Body of pancreas (tissue), 4 donors: ENCODE data around the gene ADRA1B. TPM values are rescaled to one million over a fixed set of nuclear protein-coding genes. Genes with fewer than 3 reads are reported as not detected.

Experiments used
- ATAC-seq: fragments of 150-250 bp; one replicate; pipeline ENCODE4 v1.9.1; 2016
- DNase-seq, 4 donors: peaks; one replicate each; pipeline ENCODE4 v3.0.0-alpha.2; 2019
- H3K27ac ChIP-seq, 4 donors: fragments of 200-600 bp; sonication (generic); 1 replicate in 3 of 4; 2 replicates in 1 of 4; pipeline versions ENCODE4 v1.5.1 to v1.6.1; 2016 to 2019; ENCODE audit warnings: mild to moderate bottlenecking in 1 of 4, mixed read lengths in 1 of 4, moderate library complexity in 1 of 4
- H3K27me3 ChIP-seq, 2 donors: fragments of 200-600 bp; sonication (generic); one replicate each; pipeline ENCODE4 v1.6.0; 2016; ENCODE audit warnings: mild to moderate bottlenecking in 1 of 2
- H3K36me3 ChIP-seq, 2 donors: fragments of 200-600 bp; sonication (generic); replicated peaks in 1 of 2; 2 replicates each; pipeline ENCODE4 v1.5.1; 2016; ENCODE audit warnings: low read depth in 2 of 2; ENCODE audit not compliant: insufficient read depth in 1 of 2
- H3K4me1 ChIP-seq: fragments of 200-600 bp; sonication (generic); one replicate; pipeline ENCODE4 v1.6.0; 2016
- H3K4me3 ChIP-seq, 2 donors: fragments of 200-600 bp; sonication (generic); 1 replicate in 1 of 2; 2 replicates in 1 of 2; pipeline ENCODE4 v1.5.1; 2016 to 2019
- H3K9me3 ChIP-seq, 3 donors: fragments of 200-600 bp; sonication (generic); 1 replicate in 2 of 3; 2 replicates in 1 of 3; pipeline ENCODE4 v1.5.1; 2016
- POLR2A ChIP-seq, 3 donors: fragments of 450-650 bp; IDR thresholded peaks; one replicate each; pipeline ENCODE4 v1.6.1; 2016; ENCODE audit warnings: antibody characterized with exemption in 3 of 3, mild to moderate bottlenecking in 2 of 3
- WGBS, 2 donors: methylation state at CpG; one replicate each; pipeline ENCODE4 v1.1.5; 2017; 5-methylcytosine and 5-hydroxymethylcytosine counted together
- intact Hi-C: fragments of 100-400 bp; cut with DNase I; formaldehyde crosslinking; loops from one replicate; pipeline ENCODE4 v1.15.1; 2023
- total RNA-seq, 2 donors: library from RNA; depleted of rRNA; stranded (reverse); fragments of >200 nt; gene quantifications; one replicate each; pipeline ENCODE4 v1.1.0, GENCODE V29; 2016
- TF ChIP-seq, protein P1 (sequence below), 7 experiments: fragments of 450-650 bp in 4 of 7; fragments of 200-600 bp in 3 of 7; sonication (generic) in 3 of 7; IDR thresholded peaks; one replicate each; pipeline ENCODE4 v1.5.1; 2016 to 2019; ENCODE audit warnings: antibody characterized with exemption in 7 of 7

The ADRA1B gene
- total RNA-seq, 2 donors from 2014 or later = 0.26 to 4.0 TPM

DNA sequence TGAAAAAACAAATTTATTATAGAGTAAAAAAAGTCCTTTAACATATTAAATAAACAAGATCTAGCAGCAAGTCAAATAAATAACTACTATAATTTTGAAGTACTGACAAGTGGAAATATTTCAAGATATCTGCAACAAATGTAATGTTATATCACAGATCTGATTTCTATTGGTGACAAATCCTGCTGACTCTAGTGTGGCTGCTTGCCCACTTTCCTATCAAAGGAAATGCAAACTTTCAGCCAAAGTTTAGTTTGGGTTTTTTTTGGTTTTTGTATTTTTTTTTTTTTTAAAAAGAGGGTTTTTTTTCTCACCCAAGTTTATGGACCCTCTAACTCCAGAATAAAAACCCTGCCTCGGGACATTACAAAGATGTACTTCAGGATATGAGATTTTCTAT, 12.9 kb downstream of the ADRA1B start:
- DNase-seq (no peak), ATAC-seq (no peak)
- Histone ChIP-seq H3K4me3 (no peak overlapping the region), H3K36me3 (no peaks in the 10 kb centered on the region), H3K27ac (no peak overlapping the region), H3K9me3 (no peaks in the 10 kb centered on the region), H3K4me1 (no peaks in the 10 kb centered on the region), H3K27me3 (no peaks in the 10 kb centered on the region)
- TF ChIP-seq, protein P1, sequence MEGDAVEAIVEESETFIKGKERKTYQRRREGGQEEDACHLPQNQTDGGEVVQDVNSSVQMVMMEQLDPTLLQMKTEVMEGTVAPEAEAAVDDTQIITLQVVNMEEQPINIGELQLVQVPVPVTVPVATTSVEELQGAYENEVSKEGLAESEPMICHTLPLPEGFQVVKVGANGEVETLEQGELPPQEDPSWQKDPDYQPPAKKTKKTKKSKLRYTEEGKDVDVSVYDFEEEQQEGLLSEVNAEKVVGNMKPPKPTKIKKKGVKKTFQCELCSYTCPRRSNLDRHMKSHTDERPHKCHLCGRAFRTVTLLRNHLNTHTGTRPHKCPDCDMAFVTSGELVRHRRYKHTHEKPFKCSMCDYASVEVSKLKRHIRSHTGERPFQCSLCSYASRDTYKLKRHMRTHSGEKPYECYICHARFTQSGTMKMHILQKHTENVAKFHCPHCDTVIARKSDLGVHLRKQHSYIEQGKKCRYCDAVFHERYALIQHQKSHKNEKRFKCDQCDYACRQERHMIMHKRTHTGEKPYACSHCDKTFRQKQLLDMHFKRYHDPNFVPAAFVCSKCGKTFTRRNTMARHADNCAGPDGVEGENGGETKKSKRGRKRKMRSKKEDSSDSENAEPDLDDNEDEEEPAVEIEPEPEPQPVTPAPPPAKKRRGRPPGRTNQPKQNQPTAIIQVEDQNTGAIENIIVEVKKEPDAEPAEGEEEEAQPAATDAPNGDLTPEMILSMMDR (IDR thresholded peaks at IDR 0.05) = no peak
- no peak for TF ChIP-seq POLR2A (IDR thresholded peaks at IDR 0.05)
- WGBS, 2 donors = 59 to 80% methylated on average over 1 of the region's 1 CpG
- intact Hi-C loops = no loop called here

DNA sequence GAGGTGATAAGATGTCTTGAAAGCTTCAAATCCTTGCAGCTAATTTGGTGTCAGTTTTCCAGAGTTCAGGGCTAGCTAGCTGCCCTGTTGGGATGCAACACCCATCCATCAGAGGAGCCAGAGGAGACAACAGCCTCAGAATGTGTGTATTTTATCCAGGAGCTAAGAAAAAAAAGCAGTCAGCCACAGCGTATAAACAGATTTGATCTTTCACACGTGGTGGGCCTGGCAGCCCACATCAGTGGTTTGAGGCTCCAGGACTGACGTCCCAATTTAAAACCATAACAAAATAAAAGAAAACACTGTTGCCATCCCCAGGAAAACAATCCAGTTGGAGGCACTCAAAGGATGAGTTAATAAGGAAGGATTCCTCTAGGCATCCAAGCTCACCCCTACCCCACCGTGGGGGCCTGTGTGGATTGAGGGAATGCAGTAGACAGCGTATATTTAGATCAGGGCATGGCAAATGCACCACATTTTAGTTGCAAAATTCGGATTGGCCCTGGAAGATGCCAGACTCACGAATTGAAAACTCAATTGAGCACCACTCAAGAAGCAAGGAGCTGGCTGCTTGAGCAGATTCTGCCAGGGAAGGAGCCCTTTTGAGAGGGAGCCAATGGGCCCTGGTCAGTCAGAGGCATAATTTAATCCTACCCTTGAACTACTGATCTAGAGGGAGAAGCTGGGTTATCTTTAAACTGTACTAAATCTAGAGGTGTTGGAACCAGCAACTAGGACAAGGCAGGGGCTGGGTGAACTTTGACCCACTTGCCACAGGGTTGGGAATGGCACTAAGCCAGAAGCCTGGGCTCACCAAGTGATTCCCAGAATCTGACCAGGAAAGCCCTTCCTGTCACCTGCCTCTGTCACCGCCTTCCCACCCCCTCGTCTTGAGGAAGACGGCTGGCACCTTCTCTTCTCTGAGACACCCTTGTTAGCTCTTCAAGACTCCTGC, 17.5 kb downstream of the ADRA1B start:
- DNase-seq (peak in 2 of 4 donors; percentile 27 to 48), ATAC-seq (no peak)
- WGBS, 2 donors = 65 to 72% methylated on average over 10 of the region's 10 CpGs
- no peaks in the 10 kb centered on the region for H3K27me3 ChIP-seq
- H3K4me1 ChIP-seq = no peaks in the 10 kb centered on the region
- intact Hi-C loops = no loop called here
- H3K4me3 ChIP-seq = no peak overlapping the region
- no peak for TF ChIP-seq POLR2A (IDR thresholded peaks at IDR 0.05)
- TF ChIP-seq, protein P1 (IDR thresholded peaks at IDR 0.05) = no peak
- H3K27ac ChIP-seq = no peak overlapping the region
- peaks cover 0 to 3% (median 0%) of the 10 kb centered on the region in 3 donors for H3K9me3 ChIP-seq
- no peaks in the 10 kb centered on the region for H3K36me3 ChIP-seq

DNA sequence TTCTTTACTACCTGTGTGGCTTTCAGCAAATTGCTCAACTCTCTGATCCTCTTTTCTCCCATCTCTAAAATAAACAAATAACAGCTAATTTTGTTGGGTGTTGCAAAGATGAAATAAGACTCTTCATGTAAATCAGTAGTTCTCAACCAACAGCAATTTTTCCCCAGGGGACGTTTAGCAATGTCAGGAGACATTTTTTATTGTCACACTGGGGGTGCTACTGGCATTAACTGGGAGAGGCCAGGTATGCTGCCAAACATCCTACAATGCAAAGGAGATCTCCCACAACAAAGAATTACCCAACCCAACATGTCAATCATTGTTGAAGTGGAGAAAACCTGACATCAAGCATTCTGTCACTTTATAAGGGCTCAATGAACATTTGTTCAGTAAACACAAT, 19.7 kb downstream of the ADRA1B start:
- WGBS, 2 donors = 14 to 39% methylated on average over 1 of the region's 1 CpG
- intact Hi-C loops = no loop called here
- ATAC-seq = no peak

DNA sequence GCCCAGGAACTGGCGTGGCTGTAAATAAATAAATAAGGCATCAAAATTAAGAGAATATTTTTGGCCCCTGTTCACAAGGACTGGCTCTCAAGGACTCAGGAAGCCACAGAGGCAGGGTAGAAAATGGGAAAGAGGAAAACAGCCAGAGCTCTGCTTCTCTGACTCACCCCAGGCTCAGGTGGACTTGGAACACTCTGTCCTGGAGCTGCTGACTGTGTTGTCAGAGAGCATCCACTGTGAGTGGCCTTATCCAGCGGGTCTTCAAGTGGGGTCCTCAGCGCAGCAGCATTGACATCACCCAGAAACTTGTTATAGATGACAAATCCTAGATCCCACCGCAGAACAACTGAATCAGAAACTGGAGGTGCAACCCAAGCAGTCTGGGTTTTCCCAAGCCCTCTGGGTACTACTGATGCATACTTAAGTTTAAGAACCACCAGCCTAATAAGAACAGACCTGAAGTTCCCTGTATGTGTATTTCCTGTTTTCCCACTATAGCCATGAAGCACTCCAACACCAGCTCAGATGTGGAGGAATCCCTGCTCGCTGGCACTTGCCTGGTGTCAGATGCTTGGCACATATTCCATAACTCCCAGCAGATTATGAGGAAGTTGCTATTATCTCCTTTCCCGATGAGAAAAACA, 20.5 kb downstream of the ADRA1B start:
- Histone ChIP-seq H3K9me3 (peaks cover 0 to 3% (median 0%) of the 10 kb centered on the region in 3 donors), H3K36me3 (no peaks in the 10 kb centered on the region), H3K4me1 (no peaks in the 10 kb centered on the region), H3K27ac (no peak overlapping the region), H3K27me3 (no peaks in the 10 kb centered on the region), H3K4me3 (no peak overlapping the region)
- no peak for DNase-seq
- ATAC-seq = no peak
- no peak for TF ChIP-seq POLR2A (IDR thresholded peaks at IDR 0.05)
- TF ChIP-seq, protein P1 (IDR thresholded peaks at IDR 0.05) = no peak
- intact Hi-C loops = no loop called here
- 65 to 71% methylated on average over 6 of the region's 6 CpGs for WGBS, 2 donors

More for the DNA sequence above, 19.7 kb downstream of the ADRA1B start:
- no peak for TF ChIP-seq POLR2A (IDR thresholded peaks at IDR 0.05)
- TF ChIP-seq, protein P1 (IDR thresholded peaks at IDR 0.05) = no peak
- Histone ChIP-seq H3K27ac (no peak overlapping the region), H3K9me3 (peaks cover 0 to 3% (median 0%) of the 10 kb centered on the region in 3 donors), H3K4me3 (no peak overlapping the region), H3K4me1 (no peaks in the 10 kb centered on the region), H3K36me3 (no peaks in the 10 kb centered on the region), H3K27me3 (no peaks in the 10 kb centered on the region)
- DNase-seq = no peak
